K562 (cell line): Measurements from ENCODE around the gene TEX264. TPM values are rescaled to one million over a fixed set of nuclear protein-coding genes. Genes with fewer than 3 reads are reported as not detected.

ENCODE experiments used
- BCOR ChIP-seq: fragments of 450-650 bp; IDR thresholded peaks from 2 replicates; pipeline ENCODE4 v1.6.1; 2016
- BHLHE40 ChIP-seq: IDR thresholded peaks from 2 replicates; pipeline ENCODE4 v1.6.1; 2011; ENCODE audit warnings: low read length, improper control_type of control experiment
- CTBP1 ChIP-seq: fragments of 450-650 bp; IDR thresholded peaks from 2 replicates; pipeline ENCODE4 v1.6.1; 2016; ENCODE audit warnings: borderline replicate concordance
- ETV5 ChIP-seq: sonication (generic); formaldehyde crosslinking; IDR thresholded peaks from 2 replicates; pipeline ENCODE4 v1.4.0; 2020; ENCODE audit warnings: low read depth, mild to moderate bottlenecking, missing genetic modification reagents
- GABPA ChIP-seq: fragments of 200-800 bp; sonication (Bioruptor generic); conservative IDR thresholded peaks from 2 replicates; pipeline ENCODE4 v1.6.1; 2016; ENCODE audit warnings: low read depth, missing genetic modification characterization, missing compliant biosample characterization
- HDAC1 ChIP-seq, 2 experiments: fragments of 450-650 bp; IDR thresholded peaks; 2 replicates each; pipeline ENCODE4 v1.6.1; 2016 to 2017; ENCODE audit warnings: inconsistent platforms in 1 of 2, mild to moderate bottlenecking in 1 of 2, moderate library complexity in 1 of 2
- HMG20A ChIP-seq: fragments of 450-650 bp; formaldehyde crosslinking; conservative IDR thresholded peaks from 2 replicates; pipeline ENCODE4 v1.4.0; 2020; ENCODE audit warnings: mild to moderate bottlenecking, mixed read lengths
- MED1 ChIP-seq: sonication (generic); formaldehyde crosslinking; IDR thresholded peaks from 2 replicates; pipeline ENCODE4 v1.8.1; 2023; ENCODE audit warnings: missing genetic modification reagents, borderline replicate concordance
- MIER1 ChIP-seq: fragments of 450-650 bp; IDR thresholded peaks from 2 replicates; pipeline ENCODE4 v1.6.1; 2016; ENCODE audit warnings: antibody characterized with exemption, mild to moderate bottlenecking, low read depth
- NRF1 ChIP-seq, 2 experiments: fragments of 450-650 bp; IDR thresholded peaks in 1 of 2; conservative IDR thresholded peaks in 1 of 2; 2 replicates each; pipeline ENCODE4 v1.6.1; 2014; ENCODE audit warnings: mild to moderate bottlenecking in 2 of 2
- PHF8 ChIP-seq: fragments of 200-600 bp; sonication (generic); IDR thresholded peaks from 2 replicates; pipeline ENCODE4 v1.6.1; 2012; ENCODE audit warnings: mixed run types, mild to moderate bottlenecking, inconsistent platforms, low read length, moderate library complexity, borderline replicate concordance
- SIRT6 ChIP-seq: IDR thresholded peaks from one replicate; pipeline ENCODE4 v1.6.1; 2012; ENCODE audit warnings: low read depth, mild to moderate bottlenecking, control low read depth, inconsistent platforms, low read length, moderate library complexity
- TCF7L2 ChIP-seq: fragments of 150-350 bp; IDR thresholded peaks from 2 replicates; pipeline ENCODE4 v1.6.1; 2016; ENCODE audit warnings: low read depth, mild to moderate bottlenecking, low read length, moderate library complexity
- YY1 ChIP-seq, 3 experiments: IDR thresholded peaks; 2 replicates each; pipeline ENCODE4 v1.6.1; 2011; ENCODE audit warnings: low read length in 2 of 3, mild to moderate bottlenecking in 2 of 3, moderate library complexity in 2 of 3, borderline replicate concordance in 1 of 3, control low read depth in 1 of 3, low read depth in 1 of 3; ENCODE audit not compliant: insufficient read depth in 3 of 3, insufficient replicate concordance in 2 of 3, control insufficient read depth in 1 of 3, insufficient read length in 1 of 3; ENCODE audit errors: extremely low read depth in 1 of 3
- ZBED1 ChIP-seq: IDR thresholded peaks from 2 replicates; pipeline ENCODE4 v1.6.1; 2014
- ZFX ChIP-seq: sonication (generic); formaldehyde crosslinking; IDR thresholded peaks from 2 replicates; pipeline ENCODE4 v1.8.0; 2022; ENCODE audit warnings: mild to moderate bottlenecking, missing genetic modification reagents, moderate library complexity
- ZNF274 ChIP-seq: IDR thresholded peaks from 2 replicates; pipeline ENCODE4 v1.6.1; 2011; ENCODE audit warnings: low read depth, mild to moderate bottlenecking, low read length, moderate library complexity, borderline replicate concordance
- polyA plus RNA-seq, 8 experiments: library from polyadenylated mRNA; depleted of rRNA in 4 of 8; stranded (reverse) in 5 of 8; unstranded in 3 of 8; fragments of >200 nt; fragmentation: Nextera tagmentation in 2 of 8; fragmentation: Illumina TruSeq in 1 of 8; extraction: Ambion mirVana in 2 of 8; extraction: Trizol in 1 of 8; gene quantifications; 2 replicates each; pipeline versions ENCODE4 v1.2.1 to v1.2.3, GENCODE V29; 2011 to 2014; ENCODE audit warnings: inconsistent platforms in 1 of 8, missing spikeins in 1 of 8
- total RNA-seq, 7 experiments: library from RNA; depleted of rRNA in 6 of 7; stranded (reverse); fragments of >200 nt in 6 of 7; fragmentation: Illumina TruSeq in 2 of 7; extraction: Trizol in 2 of 7; gene quantifications; 2 replicates each; pipeline versions ENCODE4 v1.2.1 to v1.2.3, GENCODE V29; 2011 to 2021; ENCODE audit warnings: low replicate concordance in 1 of 7
- TF ChIP-seq, protein P1 (sequence below), 2 experiments: IDR thresholded peaks in 1 of 2; conservative IDR thresholded peaks in 1 of 2; 2 replicates each; pipeline ENCODE4 v1.6.1; 2016; ENCODE audit warnings: low read depth in 2 of 2, mild to moderate bottlenecking in 1 of 2, missing compliant biosample characterization in 1 of 2, missing genetic modification characterization in 1 of 2, moderate library complexity in 1 of 2
- TF ChIP-seq, protein P2 (sequence below): fragments of 200-800 bp; sonication (Bioruptor generic); IDR thresholded peaks from 2 replicates; pipeline ENCODE4 v1.6.1; 2017; ENCODE audit warnings: missing genetic modification characterization, missing compliant biosample characterization
- TF ChIP-seq, protein P3 (sequence below): fragments of 450-650 bp; formaldehyde crosslinking; IDR thresholded peaks from 2 replicates; pipeline ENCODE4 v1.4.0; 2020; ENCODE audit warnings: mild to moderate bottlenecking, mixed read lengths

TEX264 gene
- total and polyA plus RNA-seq, 9 of the 15 experiments (the other 6 are each of a cell fraction or from before 2014, with no cell fraction given), result 4.1 to 47.0 (median 31.0) TPM

DNA sequence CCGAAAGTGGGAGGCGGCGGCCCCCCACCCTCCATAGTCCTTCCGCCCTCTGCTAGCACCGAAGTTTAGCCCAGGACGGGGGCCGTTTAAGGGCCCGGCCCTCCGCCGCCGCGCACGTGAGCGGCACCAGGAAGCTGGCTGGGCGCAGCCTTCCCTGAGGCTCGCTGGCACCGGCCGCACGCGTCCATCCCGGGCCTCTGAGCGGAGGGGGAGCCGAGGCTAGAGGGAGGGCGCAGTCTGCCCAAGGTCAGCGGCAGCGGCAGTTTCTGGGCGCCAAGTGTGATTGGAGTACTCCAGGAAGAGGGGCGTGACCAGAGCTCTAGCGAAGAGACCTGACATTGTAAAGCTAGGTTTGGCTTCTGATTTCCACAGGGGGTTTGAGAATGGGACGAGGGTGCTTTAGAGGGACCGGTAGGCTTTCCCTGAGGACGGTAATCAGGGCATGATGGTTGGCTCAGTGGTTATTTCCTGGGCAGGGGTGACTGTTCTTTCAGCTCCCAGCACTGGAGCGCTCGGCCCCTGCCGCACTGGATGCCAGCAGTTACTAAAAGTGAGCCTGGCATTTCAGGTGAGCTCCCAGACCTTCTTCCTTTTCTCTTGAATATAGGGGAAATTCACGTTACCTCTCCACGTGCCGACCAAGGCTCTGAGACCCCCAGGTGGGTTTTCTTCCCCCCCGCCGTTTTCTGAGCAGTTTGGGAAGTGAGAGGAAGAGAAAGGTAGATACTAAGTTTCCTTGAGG, 853 bp downstream of the TEX264 start (continued):
- TF ChIP-seq, protein P1, sequence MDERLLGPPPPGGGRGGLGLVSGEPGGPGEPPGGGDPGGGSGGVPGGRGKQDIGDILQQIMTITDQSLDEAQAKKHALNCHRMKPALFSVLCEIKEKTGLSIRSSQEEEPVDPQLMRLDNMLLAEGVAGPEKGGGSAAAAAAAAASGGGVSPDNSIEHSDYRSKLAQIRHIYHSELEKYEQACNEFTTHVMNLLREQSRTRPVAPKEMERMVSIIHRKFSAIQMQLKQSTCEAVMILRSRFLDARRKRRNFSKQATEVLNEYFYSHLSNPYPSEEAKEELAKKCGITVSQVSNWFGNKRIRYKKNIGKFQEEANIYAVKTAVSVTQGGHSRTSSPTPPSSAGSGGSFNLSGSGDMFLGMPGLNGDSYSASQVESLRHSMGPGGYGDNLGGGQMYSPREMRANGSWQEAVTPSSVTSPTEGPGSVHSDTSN (CRISPR knock-in tag; IDR thresholded peaks at IDR 0.05; ENCODE audit: low read depth), result no peak
- TF ChIP-seq, protein P1 (tag; conservative IDR thresholded peaks at IDR 0.05; ENCODE audit: low read depth), result no peak
- TF ChIP-seq ZFX (CRISPR knock-in tag), result peak; percentile 65
- TF ChIP-seq, protein P2, sequence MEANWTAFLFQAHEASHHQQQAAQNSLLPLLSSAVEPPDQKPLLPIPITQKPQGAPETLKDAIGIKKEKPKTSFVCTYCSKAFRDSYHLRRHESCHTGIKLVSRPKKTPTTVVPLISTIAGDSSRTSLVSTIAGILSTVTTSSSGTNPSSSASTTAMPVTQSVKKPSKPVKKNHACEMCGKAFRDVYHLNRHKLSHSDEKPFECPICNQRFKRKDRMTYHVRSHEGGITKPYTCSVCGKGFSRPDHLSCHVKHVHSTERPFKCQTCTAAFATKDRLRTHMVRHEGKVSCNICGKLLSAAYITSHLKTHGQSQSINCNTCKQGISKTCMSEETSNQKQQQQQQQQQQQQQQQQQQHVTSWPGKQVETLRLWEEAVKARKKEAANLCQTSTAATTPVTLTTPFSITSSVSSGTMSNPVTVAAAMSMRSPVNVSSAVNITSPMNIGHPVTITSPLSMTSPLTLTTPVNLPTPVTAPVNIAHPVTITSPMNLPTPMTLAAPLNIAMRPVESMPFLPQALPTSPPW (CRISPR knock-in tag), result peak; percentile 32; the same call in 1 of the 2 replicates
- no peak for TF ChIP-seq NRF1 (conservative IDR thresholded peaks at IDR 0.05 in 1 of 2, IDR thresholded peaks at IDR 0.05 in 1 of 2)
- no peak for TF ChIP-seq ZBED1
- TF ChIP-seq HDAC1 (IDR thresholded peaks at IDR 0.05), result peak in 1 of 2 experiments; percentile 28; a peak in 1 of 4 replicates
- TF ChIP-seq CTBP1, result no peak
- TF ChIP-seq SIRT6, result no peak
- no peak for TF ChIP-seq MIER1
- TF ChIP-seq ZNF274, result no peak
- no peak for TF ChIP-seq MED1 (CRISPR knock-in tag)
- TF ChIP-seq PHF8, result peak; percentile 38; the same call in 1 of the 2 replicates
- TF ChIP-seq, protein P3, sequence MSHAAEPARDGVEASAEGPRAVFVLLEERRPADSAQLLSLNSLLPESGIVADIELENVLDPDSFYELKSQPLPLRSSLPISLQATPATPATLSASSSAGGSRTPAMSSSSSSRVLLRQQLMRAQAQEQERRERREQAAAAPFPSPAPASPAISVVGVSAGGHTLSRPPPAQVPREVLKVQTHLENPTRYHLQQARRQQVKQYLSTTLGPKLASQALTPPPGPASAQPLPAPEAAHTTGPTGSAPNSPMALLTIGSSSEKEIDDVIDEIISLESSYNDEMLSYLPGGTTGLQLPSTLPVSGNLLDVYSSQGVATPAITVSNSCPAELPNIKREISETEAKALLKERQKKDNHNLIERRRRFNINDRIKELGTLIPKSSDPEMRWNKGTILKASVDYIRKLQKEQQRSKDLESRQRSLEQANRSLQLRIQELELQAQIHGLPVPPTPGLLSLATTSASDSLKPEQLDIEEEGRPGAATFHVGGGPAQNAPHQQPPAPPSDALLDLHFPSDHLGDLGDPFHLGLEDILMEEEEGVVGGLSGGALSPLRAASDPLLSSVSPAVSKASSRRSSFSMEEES, result no peak
- TF ChIP-seq HMG20A (CRISPR knock-in tag), result no peak
- TF ChIP-seq BHLHE40, result peak; percentile 87
- no peak for TF ChIP-seq BCOR
- TF ChIP-seq TCF7L2, result no peak
- TF ChIP-seq GABPA, result no peak
- TF ChIP-seq ETV5 (CRISPR knock-in tag), result no peak
- TF ChIP-seq YY1 (IDR thresholded peaks at IDR 0.05; ENCODE audit: borderline replicate concordance in 1 of 3, control insufficient read depth in 1 of 3, extremely low read depth in 1 of 3, insufficient read depth in 3 of 3, insufficient read length in 1 of 3, insufficient replicate concordance in 2 of 3, low read depth in 1 of 3, low read length in 2 of 3), result peak in 1 of 3 experiments; percentile 15
